GM23248 (cell line): ENCODE results near the gene PRKCE.

Source experiments
- EZH2 ChIP-seq: fragments of 200-600 bp; sonication (generic); IDR thresholded peaks from 2 replicates; pipeline ENCODE4 v1.6.1; 2018; ENCODE audit warnings: antibody characterized with exemption, mild to moderate bottlenecking; ENCODE audit not compliant: insufficient read depth, poor library complexity, severe bottlenecking
- EZH2phosphoT487 ChIP-seq: fragments of 200-600 bp; sonication (generic); IDR thresholded peaks from 2 replicates; pipeline ENCODE4 v1.6.1; 2018; ENCODE audit warnings: antibody characterized with exemption, moderate library complexity, mild to moderate bottlenecking, low read depth; ENCODE audit not compliant: insufficient read depth

GRCh38 chr2:45715601-45716379 lies 64.3 kb downstream of the PRKCE start:
- TF ChIP-seq EZH2phosphoT487 (no peak), EZH2 (no peak)
